GM12878 (cell line): ENCODE results near the gene HEXIM2. TPM values are rescaled to one million over a fixed set of nuclear protein-coding genes. Genes with fewer than 3 reads are reported as not detected.

ENCODE experiments used
- HDGF ChIP-seq: fragments of 450-650 bp; IDR thresholded peaks from 2 replicates; pipeline ENCODE4 v1.6.1; 2016; ENCODE audit warnings: antibody characterized with exemption
- KDM1A ChIP-seq: fragments of 200-600 bp; sonication (generic); IDR thresholded peaks from 2 replicates; pipeline ENCODE4 v1.6.1; 2016; ENCODE audit warnings: borderline replicate concordance
- MYC ChIP-seq: IDR thresholded peaks from 2 replicates; pipeline ENCODE4 v1.6.1; 2011; ENCODE audit warnings: mild to moderate bottlenecking, low read length, moderate library complexity, inconsistent platforms; ENCODE audit not compliant: insufficient read depth, insufficient replicate concordance, insufficient read length, severe bottlenecking
- NR2C2 ChIP-seq: IDR thresholded peaks from 2 replicates; pipeline ENCODE4 v1.6.1; 2011; ENCODE audit warnings: borderline replicate concordance, low read depth; ENCODE audit not compliant: control insufficient read depth, insufficient read length
- NR2F1 ChIP-seq: fragments of 450-650 bp; conservative IDR thresholded peaks from 2 replicates; pipeline ENCODE4 v1.6.1; 2017; ENCODE audit warnings: mild to moderate bottlenecking
- NRF1 ChIP-seq: conservative IDR thresholded peaks from 2 replicates; pipeline ENCODE4 v1.6.1; 2011; ENCODE audit warnings: mild to moderate bottlenecking, low read depth, low read length, improper control_type of control experiment
- PML ChIP-seq: IDR thresholded peaks from 2 replicates; pipeline ENCODE4 v1.6.1; 2012; ENCODE audit warnings: low read length, inconsistent platforms
- POLR2AphosphoS5 ChIP-seq: IDR thresholded peaks from 2 replicates; pipeline ENCODE4 v1.6.1; 2011; ENCODE audit warnings: mild to moderate bottlenecking, low read length, inconsistent platforms
- RELA ChIP-seq: fragments of 450-650 bp; IDR thresholded peaks from 2 replicates; pipeline ENCODE4 v1.8.0; 2014; ENCODE audit warnings: borderline replicate concordance; ENCODE audit not compliant: partially characterized antibody
- RUNX3 ChIP-seq: IDR thresholded peaks from 2 replicates; pipeline ENCODE4 v1.6.1; 2012; ENCODE audit warnings: low read length, inconsistent platforms
- SREBF2 ChIP-seq: IDR thresholded peaks from 2 replicates; pipeline ENCODE4 v1.6.1; 2012; ENCODE audit warnings: mild to moderate bottlenecking, low read length
- SUPT20H ChIP-seq: IDR thresholded peaks from 2 replicates; pipeline ENCODE4 v1.6.1; 2011; ENCODE audit warnings: low read depth, mild to moderate bottlenecking, low read length, moderate library complexity, borderline replicate concordance; ENCODE audit not compliant: control insufficient read depth
- SUZ12 ChIP-seq: fragments of 200-600 bp; sonication (generic); IDR thresholded peaks from one replicate; pipeline ENCODE4 v1.6.1; 2018; ENCODE audit warnings: antibody characterized with exemption, mild to moderate bottlenecking; ENCODE audit not compliant: unreplicated experiment
- ZNF622 ChIP-seq: fragments of 450-650 bp; IDR thresholded peaks from 2 replicates; pipeline ENCODE4 v1.6.1; 2017; ENCODE audit warnings: mild to moderate bottlenecking, inconsistent platforms
- ZSCAN29 ChIP-seq: fragments of 450-650 bp; IDR thresholded peaks from 2 replicates; pipeline ENCODE4 v1.6.1; 2017; ENCODE audit warnings: mild to moderate bottlenecking, moderate library complexity
- polyA plus RNA-seq, 11 experiments: library from polyadenylated mRNA; depleted of rRNA in 4 of 11; unstranded in 6 of 11; stranded (reverse) in 5 of 11; fragments of >200 nt; fragmentation: Nextera tagmentation in 4 of 11; fragmentation: Illumina TruSeq in 1 of 11; extraction: Ambion mirVana in 4 of 11; extraction: Trizol in 1 of 11; gene quantifications; 1 replicate in 1 of 11; 2 replicates in 10 of 11; pipeline versions ENCODE4 v1.2.1 to v1.2.3, GENCODE V29; 2011 to 2016; ENCODE audit warnings: inconsistent platforms in 2 of 11, missing spikeins in 2 of 11, low read depth in 1 of 11
- total RNA-seq, 4 experiments: library from RNA; depleted of rRNA in 3 of 4; stranded (reverse); fragments of >200 nt in 3 of 4; fragmentation: Illumina TruSeq in 1 of 4; extraction: Trizol in 1 of 4; gene quantifications; 2 replicates each; pipeline versions ENCODE4 v1.2.1 to v1.2.3, GENCODE V29; 2013 to 2021
- TF ChIP-seq, protein P1 (sequence below): IDR thresholded peaks from 2 replicates; pipeline ENCODE4 v1.6.1; 2011; ENCODE audit warnings: borderline replicate concordance, low read depth, mild to moderate bottlenecking, moderate library complexity, mixed read lengths, low read length; ENCODE audit not compliant: insufficient read depth; ENCODE audit errors: extremely low read length
- TF ChIP-seq, protein P2 (sequence below): IDR thresholded peaks from 2 replicates; pipeline ENCODE4 v1.6.1; 2012; ENCODE audit warnings: low read depth, low read length, improper control_type of control experiment
- TF ChIP-seq, protein P3 (sequence below): fragments of 450-650 bp; IDR thresholded peaks from 2 replicates; pipeline ENCODE4 v1.6.1; 2017; ENCODE audit warnings: borderline replicate concordance
- TF ChIP-seq, protein P4 (sequence below): fragments of 450-650 bp; IDR thresholded peaks from 2 replicates; pipeline ENCODE4 v1.6.1; 2017; ENCODE audit warnings: mild to moderate bottlenecking, moderate library complexity
- TF ChIP-seq, protein P5 (sequence below): fragments of 150-350 bp; IDR thresholded peaks from 2 replicates; pipeline ENCODE4 v1.6.1; 2014; ENCODE audit warnings: mild to moderate bottlenecking, low read depth, low read length

The HEXIM2 gene
- total and polyA plus RNA-seq, 10 of the 15 experiments (the other 5 are each of a cell fraction or from before 2014, with no cell fraction given) = 0.10 to 10.3 (median 6.4) TPM

DNA sequence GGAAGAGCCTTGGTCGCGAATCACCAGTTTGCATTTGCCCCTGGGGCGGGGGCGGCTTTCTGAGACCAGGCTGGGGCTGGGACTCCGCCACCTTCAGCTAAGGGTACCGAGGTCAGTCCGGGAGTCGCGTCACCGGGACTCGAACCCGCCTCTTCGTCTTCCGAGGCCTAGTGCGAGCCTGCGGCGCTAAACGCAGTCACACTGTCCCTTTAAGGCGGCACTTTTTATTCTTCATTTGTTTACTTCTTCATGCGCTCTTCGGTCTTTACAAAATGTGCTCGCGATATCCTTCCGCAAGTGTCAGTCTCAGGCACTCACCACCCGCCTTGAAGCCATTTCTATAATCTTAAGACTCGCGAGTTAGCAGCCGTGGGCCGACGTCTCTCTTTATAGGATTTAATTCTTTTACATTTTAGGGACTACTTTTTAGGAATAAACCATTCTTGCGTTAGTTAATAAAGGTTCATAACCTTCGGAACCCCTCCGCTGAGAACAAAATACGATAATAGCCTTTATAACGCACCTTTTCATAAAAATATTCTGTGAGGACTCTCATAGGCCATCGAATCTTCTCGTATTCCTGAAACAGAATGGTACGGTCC, 14.0 kb upstream of the HEXIM2 start (continued):
- TF ChIP-seq, protein P1, sequence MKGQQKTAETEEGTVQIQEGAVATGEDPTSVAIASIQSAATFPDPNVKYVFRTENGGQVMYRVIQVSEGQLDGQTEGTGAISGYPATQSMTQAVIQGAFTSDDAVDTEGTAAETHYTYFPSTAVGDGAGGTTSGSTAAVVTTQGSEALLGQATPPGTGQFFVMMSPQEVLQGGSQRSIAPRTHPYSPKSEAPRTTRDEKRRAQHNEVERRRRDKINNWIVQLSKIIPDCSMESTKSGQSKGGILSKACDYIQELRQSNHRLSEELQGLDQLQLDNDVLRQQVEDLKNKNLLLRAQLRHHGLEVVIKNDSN = no peak
- no peak for TF ChIP-seq HDGF
- TF ChIP-seq, protein P2, sequence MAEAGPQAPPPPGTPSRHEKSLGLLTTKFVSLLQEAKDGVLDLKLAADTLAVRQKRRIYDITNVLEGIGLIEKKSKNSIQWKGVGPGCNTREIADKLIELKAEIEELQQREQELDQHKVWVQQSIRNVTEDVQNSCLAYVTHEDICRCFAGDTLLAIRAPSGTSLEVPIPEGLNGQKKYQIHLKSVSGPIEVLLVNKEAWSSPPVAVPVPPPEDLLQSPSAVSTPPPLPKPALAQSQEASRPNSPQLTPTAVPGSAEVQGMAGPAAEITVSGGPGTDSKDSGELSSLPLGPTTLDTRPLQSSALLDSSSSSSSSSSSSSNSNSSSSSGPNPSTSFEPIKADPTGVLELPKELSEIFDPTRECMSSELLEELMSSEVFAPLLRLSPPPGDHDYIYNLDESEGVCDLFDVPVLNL = no peak
- 0 out of 2 replicates have a peak, but pooled peaks have one; percentile 11 for TF ChIP-seq ZSCAN29
- TF ChIP-seq RUNX3 = peak; percentile 74
- TF ChIP-seq ZNF622 = no peak
- TF ChIP-seq SUPT20H = no peak
- TF ChIP-seq, protein P3, sequence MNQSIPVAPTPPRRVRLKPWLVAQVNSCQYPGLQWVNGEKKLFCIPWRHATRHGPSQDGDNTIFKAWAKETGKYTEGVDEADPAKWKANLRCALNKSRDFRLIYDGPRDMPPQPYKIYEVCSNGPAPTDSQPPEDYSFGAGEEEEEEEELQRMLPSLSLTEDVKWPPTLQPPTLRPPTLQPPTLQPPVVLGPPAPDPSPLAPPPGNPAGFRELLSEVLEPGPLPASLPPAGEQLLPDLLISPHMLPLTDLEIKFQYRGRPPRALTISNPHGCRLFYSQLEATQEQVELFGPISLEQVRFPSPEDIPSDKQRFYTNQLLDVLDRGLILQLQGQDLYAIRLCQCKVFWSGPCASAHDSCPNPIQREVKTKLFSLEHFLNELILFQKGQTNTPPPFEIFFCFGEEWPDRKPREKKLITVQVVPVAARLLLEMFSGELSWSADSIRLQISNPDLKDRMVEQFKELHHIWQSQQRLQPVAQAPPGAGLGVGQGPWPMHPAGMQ = no peak
- TF ChIP-seq SUZ12 = no peak
- TF ChIP-seq, protein P4, sequence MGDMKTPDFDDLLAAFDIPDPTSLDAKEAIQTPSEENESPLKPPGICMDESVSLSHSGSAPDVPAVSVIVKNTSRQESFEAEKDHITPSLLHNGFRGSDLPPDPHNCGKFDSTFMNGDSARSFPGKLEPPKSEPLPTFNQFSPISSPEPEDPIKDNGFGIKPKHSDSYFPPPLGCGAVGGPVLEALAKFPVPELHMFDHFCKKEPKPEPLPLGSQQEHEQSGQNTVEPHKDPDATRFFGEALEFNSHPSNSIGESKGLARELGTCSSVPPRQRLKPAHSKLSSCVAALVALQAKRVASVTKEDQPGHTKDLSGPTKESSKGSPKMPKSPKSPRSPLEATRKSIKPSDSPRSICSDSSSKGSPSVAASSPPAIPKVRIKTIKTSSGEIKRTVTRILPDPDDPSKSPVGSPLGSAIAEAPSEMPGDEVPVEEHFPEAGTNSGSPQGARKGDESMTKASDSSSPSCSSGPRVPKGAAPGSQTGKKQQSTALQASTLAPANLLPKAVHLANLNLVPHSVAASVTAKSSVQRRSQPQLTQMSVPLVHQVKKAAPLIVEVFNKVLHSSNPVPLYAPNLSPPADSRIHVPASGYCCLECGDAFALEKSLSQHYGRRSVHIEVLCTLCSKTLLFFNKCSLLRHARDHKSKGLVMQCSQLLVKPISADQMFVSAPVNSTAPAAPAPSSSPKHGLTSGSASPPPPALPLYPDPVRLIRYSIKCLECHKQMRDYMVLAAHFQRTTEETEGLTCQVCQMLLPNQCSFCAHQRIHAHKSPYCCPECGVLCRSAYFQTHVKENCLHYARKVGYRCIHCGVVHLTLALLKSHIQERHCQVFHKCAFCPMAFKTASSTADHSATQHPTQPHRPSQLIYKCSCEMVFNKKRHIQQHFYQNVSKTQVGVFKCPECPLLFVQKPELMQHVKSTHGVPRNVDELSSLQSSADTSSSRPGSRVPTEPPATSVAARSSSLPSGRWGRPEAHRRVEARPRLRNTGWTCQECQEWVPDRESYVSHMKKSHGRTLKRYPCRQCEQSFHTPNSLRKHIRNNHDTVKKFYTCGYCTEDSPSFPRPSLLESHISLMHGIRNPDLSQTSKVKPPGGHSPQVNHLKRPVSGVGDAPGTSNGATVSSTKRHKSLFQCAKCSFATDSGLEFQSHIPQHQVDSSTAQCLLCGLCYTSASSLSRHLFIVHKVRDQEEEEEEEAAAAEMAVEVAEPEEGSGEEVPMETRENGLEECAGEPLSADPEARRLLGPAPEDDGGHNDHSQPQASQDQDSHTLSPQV = no peak; the same call in 1 of the 2 replicates
- TF ChIP-seq SREBF2 = no peak
- peak; percentile 57 for TF ChIP-seq RELA
- TF ChIP-seq POLR2AphosphoS5 = peak; percentile 2; the same call in 1 of the 2 replicates
- TF ChIP-seq NR2C2 = no peak
- no peak for TF ChIP-seq KDM1A
- no peak for TF ChIP-seq MYC
- TF ChIP-seq PML = no peak
- peak; percentile 61 for TF ChIP-seq NR2F1
- no peak for TF ChIP-seq NRF1
- TF ChIP-seq, protein P5, sequence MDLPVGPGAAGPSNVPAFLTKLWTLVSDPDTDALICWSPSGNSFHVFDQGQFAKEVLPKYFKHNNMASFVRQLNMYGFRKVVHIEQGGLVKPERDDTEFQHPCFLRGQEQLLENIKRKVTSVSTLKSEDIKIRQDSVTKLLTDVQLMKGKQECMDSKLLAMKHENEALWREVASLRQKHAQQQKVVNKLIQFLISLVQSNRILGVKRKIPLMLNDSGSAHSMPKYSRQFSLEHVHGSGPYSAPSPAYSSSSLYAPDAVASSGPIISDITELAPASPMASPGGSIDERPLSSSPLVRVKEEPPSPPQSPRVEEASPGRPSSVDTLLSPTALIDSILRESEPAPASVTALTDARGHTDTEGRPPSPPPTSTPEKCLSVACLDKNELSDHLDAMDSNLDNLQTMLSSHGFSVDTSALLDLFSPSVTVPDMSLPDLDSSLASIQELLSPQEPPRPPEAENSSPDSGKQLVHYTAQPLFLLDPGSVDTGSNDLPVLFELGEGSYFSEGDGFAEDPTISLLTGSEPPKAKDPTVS = no peak
